Natural killer cell (primary cell): ENCODE measurements around the gene SEPTIN3. TPM values are rescaled to one million over a fixed set of nuclear protein-coding genes. Genes with fewer than 3 reads are reported as not detected.

Experiments used
- ATAC-seq, 3 donors: fragments of 150-1000 bp in 2 of 3; fragments of 200-7000 bp in 1 of 3; cut with Tn5 transposase; 1 replicate in 1 of 3; 2 replicates in 2 of 3; pipeline ENCODE4 v1.10.0; 2021; ENCODE audit warnings: mild to moderate bottlenecking in 2 of 3, moderate library complexity in 2 of 3
- DNase-seq, 2 donors: peaks; one replicate each; pipeline versions ENCODE4 v3.0.0 to v3.0.0-alpha.2; 2013 to 2021; ENCODE audit warnings: mixed read lengths in 1 of 2
- H3K27ac ChIP-seq: one replicate; pipeline ENCODE4 v1.5.1; 2013; ENCODE audit warnings: mild to moderate bottlenecking, low read length
- H3K27me3 ChIP-seq: one replicate; pipeline ENCODE4 v1.6.1; 2013; ENCODE audit warnings: low read length; ENCODE audit not compliant: control insufficient read depth, insufficient read depth
- H3K36me3 ChIP-seq: one replicate; pipeline ENCODE4 v1.6.1; 2013; ENCODE audit warnings: low read length; ENCODE audit not compliant: control insufficient read depth, insufficient read depth
- H3K4me1 ChIP-seq: one replicate; pipeline ENCODE4 v1.6.1; 2013; ENCODE audit warnings: low read length; ENCODE audit not compliant: control insufficient read depth, insufficient read depth
- H3K4me3 ChIP-seq: one replicate; pipeline ENCODE4 v1.5.1; 2013; ENCODE audit warnings: low read length
- H3K9me3 ChIP-seq: one replicate; pipeline ENCODE4 v1.6.1; 2013; ENCODE audit warnings: low read length; ENCODE audit not compliant: control insufficient read depth, insufficient read depth
- H3K27ac Mint-ChIP-seq, 2 donors: one replicate each; pipeline ENCODE4 v1.8.0; 2022; ENCODE audit warnings: mild to moderate bottlenecking in 2 of 2, mixed read lengths in 2 of 2, moderate library complexity in 1 of 2
- H3K27me3 Mint-ChIP-seq, 2 donors: one replicate each; pipeline ENCODE4 v1.8.0; 2022; ENCODE audit warnings: low read depth in 2 of 2, mixed read lengths in 2 of 2
- H3K36me3 Mint-ChIP-seq: one replicate; pipeline ENCODE4 v1.8.0; 2022; ENCODE audit warnings: mixed read lengths
- H3K4me1 Mint-ChIP-seq, 2 donors: one replicate each; pipeline ENCODE4 v1.8.0; 2022; ENCODE audit warnings: mixed read lengths in 2 of 2
- H3K4me3 Mint-ChIP-seq: one replicate; pipeline ENCODE4 v1.8.0; 2022; ENCODE audit warnings: mild to moderate bottlenecking, moderate library complexity, mixed read lengths
- H3K9me3 Mint-ChIP-seq, 2 donors: one replicate each; pipeline ENCODE4 v1.8.0; 2022; ENCODE audit warnings: mixed read lengths in 2 of 2
- CTCF ChIP-seq: fragments of 200-600 bp; IDR thresholded peaks from one replicate; pipeline ENCODE4 v1.8.0; 2022; ENCODE audit warnings: antibody characterized with exemption
- WGBS: methylation state at CpG from one replicate; pipeline ENCODE4 v1.1.7; 2013; ENCODE audit warnings: missing lambda C conversion rate; ENCODE audit not compliant: insufficient coverage; 5-methylcytosine and 5-hydroxymethylcytosine counted together
- intact Hi-C: fragments of 100-400 bp; cut with micrococcal nuclease; formaldehyde crosslinking; loops from one replicate; pipeline ENCODE4 v1.14.2; 2022
- total RNA-seq, 4 donors: library from RNA; stranded (reverse); fragments of 120-200 nt in 1 of 4; gene quantifications; one replicate each; pipeline versions ENCODE4 v1.2.3 to v1.2.4, GENCODE V29; 2013 to 2022

Gene SEPTIN3
- total RNA-seq, 3 donors from 2014 or later (not counting 1 experiment from before 2014, with no cell fraction given) = 0.38 TPM; not detected in 2

- intact Hi-C loops = no loop called here
- DNase-seq (peak; percentile 57 to 98), ATAC-seq (peak; percentile 52 to 81 (median 61))
- 47% methylated on average over 13 of the region's 13 CpGs for WGBS
- Histone ChIP-seq H3K27me3 (no peaks in the 10 kb centered on the region), H3K9me3 (no peaks in the 10 kb centered on the region), H3K27ac (peak overlapping the region; percentile 98), H3K4me1 (peaks cover 55% of the 10 kb centered on the region), H3K36me3 (no peaks in the 10 kb centered on the region), H3K4me3 (peak overlapping the region; percentile 29)
- Mint-ChIP-seq H3K4me3 (peak overlapping the region; percentile 63), H3K27ac (peak overlapping the region; percentile 83 to 91), H3K27me3 (no peaks in the 10 kb centered on the region), H3K9me3 (no peaks in the 10 kb centered on the region), H3K4me1 (peaks cover 14 to 23% of the 10 kb centered on the region in 2 donors), H3K36me3 (no peaks in the 10 kb centered on the region)
- TF ChIP-seq CTCF = no peak
These were observed 29.0 kb upstream of the SEPTIN3 start for GRCh38 chr22:41939981-41940831.

- Histone ChIP-seq H3K4me3 (no peak overlapping the region), H3K9me3 (no peaks in the 10 kb centered on the region), H3K36me3 (no peaks in the 10 kb centered on the region), H3K27me3 (no peaks in the 10 kb centered on the region), H3K27ac (peak overlapping the region; percentile 98), H3K4me1 (peaks cover 57% of the 10 kb centered on the region)
- peaks cover 19 to 29% of the 10 kb centered on the region in 2 donors for H3K4me1 Mint-ChIP-seq
- no peaks in the 10 kb centered on the region for H3K9me3 Mint-ChIP-seq
- peak overlapping the region; percentile 83 to 91 for H3K27ac Mint-ChIP-seq
- TF ChIP-seq CTCF = peak; percentile 88
- 46% methylated on average over 13 of the region's 13 CpGs for WGBS
- DNase-seq = peak; percentile 83 to 94
- intact Hi-C loops = loop anchor here (1.0 kb wide), 4 partner anchors 119 to 275 kb away; no protein-coding TSS in a partner anchor
- no peaks in the 10 kb centered on the region for H3K27me3 Mint-ChIP-seq
- peak; percentile 86 to 91 (median 88) for ATAC-seq
- no peaks in the 10 kb centered on the region for H3K36me3 Mint-ChIP-seq
- H3K4me3 Mint-ChIP-seq = no peak overlapping the region
These were observed 28.1 kb upstream of the SEPTIN3 start for GRCh38 chr22:41940832-41941765.

- H3K27ac ChIP-seq = no peak overlapping the region
- no peaks in the 10 kb centered on the region for H3K36me3 ChIP-seq
- no peaks in the 10 kb centered on the region for H3K27me3 ChIP-seq
- Mint-ChIP-seq H3K36me3 (no peaks in the 10 kb centered on the region), H3K27ac (no peak overlapping the region), H3K9me3 (no peaks in the 10 kb centered on the region), H3K4me3 (peak overlapping the region; percentile 45), H3K4me1 (peaks cover 21 to 40% of the 10 kb centered on the region in 2 donors), H3K27me3 (no peaks in the 10 kb centered on the region)
- intact Hi-C loops = no loop called here
- no peaks in the 10 kb centered on the region for H3K9me3 ChIP-seq
- H3K4me1 ChIP-seq = peaks cover 50% of the 10 kb centered on the region
- H3K4me3 ChIP-seq = no peak overlapping the region
- DNase-seq (peak in 1 of 2 donors; percentile 6), ATAC-seq (no peak)
- no peak for TF ChIP-seq CTCF
- WGBS = 92% methylated on average over 7 of the region's 9 CpGs
These were observed 25.5 kb upstream of the SEPTIN3 start for GRCh38 chr22:41943661-41944209.
